PC-3 (cell line): ENCODE measurements around the gene SERAC1.

ENCODE experiments used
- CTCF ChIP-seq: fragments of 300-600 bp; sonication (generic); conservative IDR thresholded peaks from 2 replicates; pipeline ENCODE4 v1.5.1; 2017; ENCODE audit warnings: antibody characterized with exemption, low read depth, mild to moderate bottlenecking, low read length
- EZH2phosphoT487 ChIP-seq: fragments of 300-600 bp; sonication (generic); IDR thresholded peaks from 2 replicates; pipeline ENCODE4 v1.6.1; 2018; ENCODE audit warnings: mild to moderate bottlenecking, antibody characterized with exemption, low read length, borderline replicate concordance

- TF ChIP-seq EZH2phosphoT487 (no peak), CTCF (no peak)
Observed at GRCh38 chr6:158086054-158086503, 82.0 kb downstream of the SERAC1 start.
